ENCODE measurements around the gene SYNJ2. TPM values are rescaled to one million over a fixed set of nuclear protein-coding genes. Genes with fewer than 3 reads are reported as not detected.
A peak's percentile ranks its signal among the peaks of the same experiment; 100 is the strongest.

SYNJ2 gene
- total RNA-seq, 1 donor from 2014 or later: 14.7 TPM

GRCh38 chr6:157990321-157991066 lies 8.8 kb downstream of the SYNJ2 start:
- intact Hi-C loops (cut with micrococcal nuclease): no loop called here
- no peak for ATAC-seq
- DNase-seq: no peak

DNA sequence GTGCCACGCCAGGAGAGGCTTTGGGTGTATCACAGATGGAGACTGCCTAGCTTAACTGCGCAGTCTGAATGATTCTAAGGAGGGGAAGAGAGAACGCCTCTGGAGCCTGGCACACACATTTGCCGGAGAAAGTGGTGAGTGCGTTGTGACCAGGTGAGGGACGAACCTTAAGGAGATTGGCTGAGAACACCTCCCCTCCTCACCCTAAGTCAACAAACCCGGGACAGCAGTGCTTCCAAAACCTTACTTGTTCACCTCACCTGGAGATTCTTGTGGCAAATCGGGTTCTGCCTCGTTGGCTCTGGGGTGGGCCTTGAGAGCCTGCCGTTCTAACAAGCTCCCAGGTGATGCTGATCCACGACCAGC lies 9.4 kb downstream of the SYNJ2 start:
- ATAC-seq (no peak), DNase-seq (no peak)
- intact Hi-C loops (cut with micrococcal nuclease): no loop called here

GRCh38 chr6:157993076-157993475 lies 11.4 kb downstream of the SYNJ2 start:
- intact Hi-C loops (cut with micrococcal nuclease): no loop called here
- DNase-seq: no peak
- no peak for ATAC-seq

- intact Hi-C loops (cut with micrococcal nuclease): no loop called here
- no peak for ATAC-seq
- DNase-seq: no peak
These were observed 12.6 kb downstream of the SYNJ2 start for GRCh38 chr6:157994125-157994795.

DNA sequence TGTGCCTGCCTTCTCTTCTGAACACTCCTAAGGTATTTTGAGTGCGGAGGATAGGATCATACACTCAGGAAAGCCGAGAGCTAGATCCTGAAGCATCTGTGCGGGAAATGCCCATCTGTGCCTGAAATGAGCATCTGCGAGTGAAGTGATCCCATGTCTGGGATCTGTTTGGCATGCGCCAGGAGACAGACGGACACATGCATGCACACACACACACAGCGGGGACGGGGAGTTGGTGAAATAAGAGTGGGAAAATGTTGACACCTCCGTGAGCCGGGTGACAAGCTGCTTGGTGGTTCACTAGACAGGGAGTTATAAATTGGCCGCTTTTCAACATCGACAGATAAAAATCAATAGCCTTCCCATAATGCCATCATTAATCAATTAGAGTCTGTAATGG lies 13.8 kb downstream of the SYNJ2 start:
- intact Hi-C loops (cut with micrococcal nuclease): no loop called here
- ATAC-seq: no peak
- DNase-seq: no peak

GRCh38 chr6:157996201-157996712 lies 14.6 kb downstream of the SYNJ2 start:
- DNase-seq (no peak), ATAC-seq (no peak)
- intact Hi-C loops (cut with micrococcal nuclease): no loop called here

DNA sequence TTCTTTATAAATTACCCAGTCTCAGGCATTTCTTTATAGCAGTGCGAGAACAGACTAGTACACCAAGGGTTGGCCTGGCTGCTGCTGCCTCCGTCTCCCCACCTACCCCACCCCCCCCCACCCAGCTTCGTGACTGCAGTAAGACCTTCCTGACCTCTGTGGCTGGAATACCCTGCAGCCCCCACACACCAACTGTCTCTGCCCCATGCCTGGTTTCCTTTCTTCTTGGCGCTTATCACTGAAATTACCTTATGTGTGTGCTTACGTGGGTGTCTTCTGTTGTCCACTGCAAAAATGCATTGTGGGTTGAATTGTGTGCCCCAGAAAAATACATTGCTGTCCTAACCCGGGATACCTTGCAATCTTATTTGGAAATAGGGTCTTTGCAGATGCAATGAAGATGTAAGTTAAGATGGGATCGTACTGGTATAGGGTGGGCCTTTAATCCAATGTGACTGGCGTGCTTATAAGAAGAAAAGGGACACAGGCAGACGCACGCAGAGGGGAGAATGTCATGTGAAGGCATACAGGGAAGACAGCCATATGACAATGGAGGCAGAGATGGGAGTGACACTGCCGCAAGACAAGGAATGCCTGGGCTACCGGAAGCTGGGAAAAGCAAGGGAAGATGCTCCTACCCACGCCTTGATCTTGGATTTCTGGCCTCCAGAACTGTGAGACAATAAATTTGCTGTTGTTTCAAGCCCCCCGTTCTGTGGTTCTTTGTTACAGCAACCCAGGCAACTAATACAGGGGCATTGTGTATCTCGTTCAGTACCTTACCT lies 15.4 kb downstream of the SYNJ2 start:
- ATAC-seq (no peak), DNase-seq (no peak)
- intact Hi-C loops (cut with micrococcal nuclease): no loop called here

DNA sequence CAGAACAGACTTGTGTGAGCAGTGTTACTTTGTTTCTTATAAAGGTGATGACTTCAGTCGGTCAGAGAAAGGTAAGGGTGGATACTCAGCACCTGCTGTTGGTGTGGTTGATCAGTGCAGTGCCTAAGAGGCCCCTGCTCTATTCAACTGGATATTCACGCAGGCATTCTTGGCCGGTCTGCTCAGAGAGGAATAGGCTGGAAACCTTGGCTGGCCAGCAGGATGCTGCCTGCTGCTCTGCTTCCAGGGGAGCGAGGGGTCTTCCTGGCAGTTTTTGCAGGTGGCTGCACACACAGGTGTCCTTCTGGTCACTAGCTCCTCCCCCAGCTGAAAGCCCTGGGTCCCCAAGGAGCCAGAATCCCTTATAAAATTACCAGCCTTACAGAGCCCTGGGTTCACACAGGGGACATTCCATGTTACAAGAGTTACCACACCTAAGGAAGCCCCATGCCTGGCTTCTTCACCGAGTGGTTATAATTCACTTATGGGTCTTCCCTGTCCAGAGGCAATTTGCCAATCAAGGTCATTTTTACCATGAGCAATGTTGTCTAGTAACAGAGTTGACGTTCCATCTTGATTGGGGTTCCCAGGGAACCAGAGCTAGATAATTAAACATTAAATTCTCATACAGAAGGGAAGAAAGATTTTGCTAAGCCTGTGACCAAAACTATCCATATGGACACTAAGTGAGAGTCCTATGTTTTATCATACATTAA lies 16.4 kb downstream of the SYNJ2 start:
- intact Hi-C loops (cut with micrococcal nuclease): no loop called here
- DNase-seq: no peak
- no peak for ATAC-seq

DNA sequence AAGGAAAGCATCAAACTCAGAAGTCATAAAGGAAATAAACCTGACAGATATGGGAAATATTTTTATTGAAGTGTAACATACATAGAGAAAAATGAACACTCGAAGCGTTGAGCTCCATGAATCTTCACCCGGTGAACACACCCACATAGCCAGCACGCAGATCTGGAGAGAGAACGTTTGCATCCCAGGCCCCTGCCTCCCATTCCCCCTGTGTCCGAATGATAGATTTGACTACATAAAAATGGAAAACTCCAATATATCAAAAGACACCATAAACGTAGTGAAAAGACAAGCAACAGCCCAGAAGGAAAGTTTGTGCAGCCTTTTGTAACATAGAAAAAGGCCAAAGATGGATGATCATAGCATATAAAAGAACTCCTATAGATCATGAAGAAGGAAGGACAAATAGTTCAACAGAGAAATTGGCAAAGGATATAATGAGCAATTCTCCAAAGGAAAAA lies 17.1 kb downstream of the SYNJ2 start:
- DNase-seq (no peak), ATAC-seq (no peak)
- intact Hi-C loops (cut with micrococcal nuclease): no loop called here

DNA sequence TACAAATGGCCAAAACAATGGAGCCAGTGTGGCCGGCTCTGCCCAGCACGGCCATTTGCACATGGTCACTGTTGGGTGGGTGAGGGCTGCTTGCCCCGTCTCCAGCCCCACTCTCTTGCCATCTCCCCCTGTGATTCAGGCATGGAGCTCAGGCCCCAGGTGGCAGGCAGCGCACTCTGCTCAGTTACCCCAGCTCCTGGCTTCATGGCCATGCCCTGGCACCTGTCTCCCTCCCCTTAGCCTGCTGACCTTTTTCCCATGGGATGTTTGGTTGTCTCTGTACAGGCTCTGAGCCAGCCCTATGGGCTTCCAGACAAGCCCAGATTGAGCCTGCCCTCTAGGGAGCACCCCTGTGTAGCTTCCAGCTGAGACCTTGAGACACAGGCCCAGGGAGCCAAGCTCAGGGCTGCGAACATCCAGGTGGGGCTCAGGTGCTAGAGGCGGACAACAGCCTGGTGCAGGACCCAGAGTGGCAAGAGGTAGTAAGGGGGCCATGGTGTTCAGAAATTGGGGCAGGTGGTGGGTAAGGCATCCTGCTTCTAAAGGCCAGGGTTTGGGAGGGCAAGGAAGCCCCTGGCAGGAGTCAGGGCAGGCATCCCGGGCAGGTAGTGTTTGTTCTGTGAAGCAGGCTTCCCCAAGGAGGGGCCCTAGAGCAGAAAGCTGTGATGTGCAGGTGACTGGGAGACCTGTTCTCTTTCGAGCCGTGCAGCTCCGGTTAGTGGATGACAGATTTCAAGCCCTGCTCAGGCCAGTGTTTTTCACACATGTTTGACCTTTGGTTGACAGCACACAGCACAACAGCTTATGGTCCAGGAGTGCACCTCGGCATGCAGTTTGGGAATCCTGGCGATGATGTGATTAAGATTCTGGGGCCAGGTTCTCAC lies 17.7 kb downstream of the SYNJ2 start:
- peak; percentile 10 for ATAC-seq
- intact Hi-C loops (cut with micrococcal nuclease): no loop called here

GRCh38 chr6:158000530-158001307 lies 19.1 kb downstream of the SYNJ2 start:
- ATAC-seq (peak; percentile 1), DNase-seq (peak; percentile 21)
- intact Hi-C loops (cut with micrococcal nuclease): no loop called here

More for the DNA sequence above, 17.7 kb downstream of the SYNJ2 start:
- no peak for DNase-seq

DNA sequence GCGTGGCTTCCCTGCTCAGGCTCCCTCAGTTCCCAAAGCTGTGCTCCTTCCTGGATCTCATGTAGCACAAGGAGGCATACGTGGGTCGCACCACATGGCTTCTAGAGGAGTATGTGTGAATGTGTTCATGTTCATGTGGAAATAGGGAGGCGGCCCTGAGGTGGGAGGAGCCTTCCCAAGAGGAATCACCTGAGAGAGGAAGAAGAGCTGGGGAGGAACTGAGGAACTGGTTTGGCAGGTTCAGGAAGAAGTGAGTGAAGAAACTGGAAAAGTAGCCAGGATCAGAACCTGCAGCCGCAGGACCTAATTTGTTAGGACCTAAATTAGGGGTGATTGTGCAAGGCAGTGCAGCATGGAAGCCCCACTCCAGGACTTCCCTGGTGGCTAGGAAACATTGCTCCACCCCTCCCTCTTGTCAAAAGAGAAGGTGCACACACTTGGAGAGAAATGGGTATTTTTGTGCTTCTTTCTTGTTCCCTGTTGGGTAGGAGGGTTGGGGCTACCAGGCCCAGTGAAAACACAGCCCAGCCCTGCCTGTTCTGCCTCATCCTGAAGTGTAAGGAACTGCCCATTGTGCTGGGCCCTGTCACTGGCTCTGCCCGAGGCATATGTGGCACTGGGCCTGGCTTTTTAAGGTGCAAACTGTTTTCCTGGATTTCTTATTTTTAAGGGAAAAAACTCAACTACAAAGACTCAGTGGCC lies 20.7 kb downstream of the SYNJ2 start:
- DNase-seq (no peak), ATAC-seq (no peak)
- intact Hi-C loops (cut with micrococcal nuclease): no loop called here

GRCh38 chr6:158002951-158003853 lies 21.5 kb downstream of the SYNJ2 start:
- peak; percentile 81 for ATAC-seq

GRCh38 chr6:158003910-158004700 lies 22.4 kb downstream of the SYNJ2 start:
- intact Hi-C loops (cut with micrococcal nuclease): no loop called here
- ATAC-seq: no peak
- DNase-seq: no peak

More at GRCh38 chr6:158002951-158003853, 21.5 kb downstream of the SYNJ2 start:
- DNase-seq: peak; percentile 70
- intact Hi-C loops (cut with micrococcal nuclease): no loop called here

GRCh38 chr6:158004701-158005095 lies 23.0 kb downstream of the SYNJ2 start:
- ATAC-seq: no peak
- no peak for DNase-seq
- intact Hi-C loops (cut with micrococcal nuclease): no loop called here

Data from left ventricle myocardium superior (tissue), 1 donor.